K562 (cell line): ENCODE results near the gene GDF11. TPM values are rescaled to one million over a fixed set of nuclear protein-coding genes. Genes with fewer than 3 reads are reported as not detected.

Source experiments
- ATAC-seq: fragments of 200-7000 bp; cut with Tn5 transposase; 3 replicates; pipeline ENCODE4 v1.9.1; 2020; ENCODE audit warnings: moderate library complexity
- BruUV-seq: library from RNA; stranded (reverse); fragments of 400-500 nt; replicated peaks from 2 replicates; lab custom pipeline; 2021; lab: Mats Ljungman, UMichigan
- CTCF ChIA-PET: fragments of 300-600 bp; formaldehyde crosslinking; extraction: SDS; loops from one replicate; lab custom pipeline; 2021; ENCODE audit warnings: low intra/inter-chr PET ratio; lab: Yijun Ruan, JAX
- POLR2A ChIA-PET: fragments of 300-600, 350-650 bp; sonication (Branson Sonifier 250); formaldehyde crosslinking; extraction: SDS; loops from one replicate; lab custom pipeline; 2021; ENCODE audit warnings: antibody characterized with exemption, inconsistent platforms; lab: Yijun Ruan, JAX
- DNase-seq, 4 experiments: peaks; one replicate each; pipeline versions ENCODE4 v3.0.0 to v3.0.0-alpha.2; 2011 to 2018; ENCODE audit warnings: low spot score in 3 of 4, mixed read lengths in 3 of 4; ENCODE audit errors: extremely low read depth in 1 of 4
- FAIRE-seq: peaks from 2 replicates; lab custom pipeline; 2011; peaks lifted over from hg19 to GRCh38; lab: Jason Lieb, UNC
- H2AFZ ChIP-seq: 2 replicates; pipeline ENCODE4 v1.6.0; 2011; ENCODE audit warnings: low read depth, low read length, control low read depth, inconsistent platforms
- H3K27ac ChIP-seq: fragments of 200-600 bp; 3 replicates; pipeline ENCODE4 v1.8.0; 2011; ENCODE audit warnings: low read depth, mild to moderate bottlenecking, control low read depth, inconsistent platforms, low read length, moderate library complexity, mixed read lengths; ENCODE audit errors: extremely low read depth
- H3K27me3 ChIP-seq, 2 experiments: fragments of 300-600 bp in 1 of 2; 2 replicates in 1 of 2; 3 replicates in 1 of 2; pipeline versions ENCODE4 v1.6.0 to v1.8.0; 2011; ENCODE audit warnings: inconsistent platforms in 2 of 2, low read length in 2 of 2, mild to moderate bottlenecking in 1 of 2, mixed read lengths in 1 of 2, moderate library complexity in 1 of 2; ENCODE audit not compliant: control insufficient read depth in 2 of 2, insufficient read depth in 2 of 2
- H3K36me3 ChIP-seq: fragments of 300-600 bp; 3 replicates; pipeline ENCODE4 v1.8.0; 2011; ENCODE audit warnings: mild to moderate bottlenecking, low read length, inconsistent platforms; ENCODE audit not compliant: control insufficient read depth, insufficient read depth
- H3K4me1 ChIP-seq, 2 experiments: fragments of 200-600 bp in 1 of 2; replicated peaks in 1 of 2; 2 replicates in 1 of 2; 3 replicates in 1 of 2; pipeline versions ENCODE4 v1.5.1 to v1.8.0; 2011; ENCODE audit warnings: inconsistent platforms in 2 of 2, low read length in 2 of 2, mild to moderate bottlenecking in 1 of 2, mixed read lengths in 1 of 2, moderate library complexity in 1 of 2; ENCODE audit not compliant: control insufficient read depth in 2 of 2, insufficient read depth in 2 of 2
- H3K4me2 ChIP-seq: 2 replicates; pipeline ENCODE4 v1.6.1; 2011; ENCODE audit warnings: low read length, control low read depth, inconsistent platforms, mixed read lengths; ENCODE audit not compliant: insufficient read depth
- H3K4me3 ChIP-seq: fragments of 200-600 bp; sonication (generic), shearing (Covaris generic); 2 replicates; pipeline ENCODE4 v1.5.1; 2016; ENCODE audit warnings: control low read depth, inconsistent platforms
- H3K79me2 ChIP-seq: fragments of 200-600 bp; 3 replicates; pipeline ENCODE4 v1.8.0; 2011; ENCODE audit warnings: low read length, inconsistent platforms; ENCODE audit not compliant: control insufficient read depth, insufficient read depth
- H3K9ac ChIP-seq, 2 experiments: 2 replicates each; pipeline versions ENCODE4 v1.6.0 to v1.6.1; 2011; ENCODE audit warnings: low read depth in 2 of 2, low read length in 2 of 2, control low read depth in 1 of 2, inconsistent platforms in 1 of 2, mild to moderate bottlenecking in 1 of 2, mixed read lengths in 1 of 2; ENCODE audit not compliant: insufficient read depth in 1 of 2
- H3K9me1 ChIP-seq: one replicate; pipeline ENCODE4 v1.6.0; 2011; ENCODE audit warnings: inconsistent platforms, mild to moderate bottlenecking, low read length, moderate library complexity; ENCODE audit not compliant: control insufficient read depth, insufficient read depth
- H3K9me3 ChIP-seq: replicated peaks from 2 replicates; pipeline ENCODE4 v1.5.1; 2011; ENCODE audit warnings: low read depth, low read length, inconsistent platforms; ENCODE audit not compliant: control insufficient read depth, insufficient read depth
- H4K20me1 ChIP-seq: replicated peaks from 2 replicates; pipeline ENCODE4 v1.6.1; 2011; ENCODE audit warnings: low read length, inconsistent platforms, mixed read lengths; ENCODE audit not compliant: control insufficient read depth, insufficient read depth
- ASH1L ChIP-seq: fragments of 450-650 bp; IDR thresholded peaks from 2 replicates; pipeline ENCODE4 v1.6.1; 2018; ENCODE audit warnings: borderline replicate concordance, mild to moderate bottlenecking, low read depth; ENCODE audit not compliant: partially characterized antibody
- BCL6 ChIP-seq: fragments of 250-450 bp; sonication (Bioruptor Pico); IDR thresholded peaks from 2 replicates; pipeline ENCODE4 v1.4.0; 2020
- BRD4 ChIP-seq: fragments of 200-600 bp; sonication (generic); IDR thresholded peaks from 2 replicates; pipeline ENCODE4 v1.6.1; 2017; ENCODE audit warnings: inconsistent platforms
- IRF2 ChIP-seq: sonication (generic); formaldehyde crosslinking; IDR thresholded peaks from 2 replicates; pipeline ENCODE4 v1.8.1; 2022; ENCODE audit warnings: mild to moderate bottlenecking, missing genetic modification reagents
- KLF13 ChIP-seq: fragments of 450-650 bp; IDR thresholded peaks from 2 replicates; pipeline ENCODE4 v1.6.1; 2016; ENCODE audit warnings: missing genetic modification characterization, low read depth, mild to moderate bottlenecking, missing compliant biosample characterization, moderate library complexity, borderline replicate concordance
- MBD2 ChIP-seq: sonication (generic); IDR thresholded peaks from 2 replicates; pipeline ENCODE4 v1.6.1; 2016; ENCODE audit warnings: low read depth, borderline replicate concordance
- MYNN ChIP-seq, 2 experiments: sonication (generic); formaldehyde crosslinking in 1 of 2; IDR thresholded peaks; 2 replicates each; pipeline versions ENCODE4 v1.5.0 to v1.6.1; 2016 to 2020; ENCODE audit warnings: antibody characterized with exemption in 1 of 2, missing genetic modification reagents in 1 of 2
- NFE2L1 ChIP-seq: fragments of 450-650 bp; IDR thresholded peaks from 2 replicates; pipeline ENCODE4 v1.6.1; 2016; ENCODE audit warnings: missing genetic modification characterization, low read depth, mild to moderate bottlenecking, missing compliant biosample characterization, moderate library complexity, borderline replicate concordance
- RFX7 ChIP-seq: fragments of 250-450 bp; sonication (Bioruptor Pico); IDR thresholded peaks from 2 replicates; pipeline ENCODE4 v1.5.1; 2021; ENCODE audit warnings: mild to moderate bottlenecking
- SMC3 ChIP-seq: conservative IDR thresholded peaks from 2 replicates; pipeline ENCODE4 v1.6.1; 2011; ENCODE audit warnings: low read depth, low read length, improper control_type of control experiment; ENCODE audit not compliant: insufficient read depth
- ZKSCAN8 ChIP-seq: fragments of 200-800 bp; sonication (Bioruptor generic); IDR thresholded peaks from 2 replicates; pipeline ENCODE4 v1.6.1; 2016; ENCODE audit warnings: missing genetic modification characterization, missing compliant biosample characterization
- ZNF143 ChIP-seq: sonication (generic); formaldehyde crosslinking; IDR thresholded peaks from 2 replicates; pipeline ENCODE4 v1.9.0; 2022; ENCODE audit warnings: mild to moderate bottlenecking, missing genetic modification reagents
- ZNF584 ChIP-seq: fragments of 200-800 bp; sonication (Bioruptor generic); IDR thresholded peaks from 2 replicates; pipeline ENCODE4 v1.6.1; 2016; ENCODE audit warnings: low read depth, mild to moderate bottlenecking, missing genetic modification characterization, missing compliant biosample characterization
- WGBS: fragments of 100-300 bp; shearing (Covaris generic); methylation state at CpG from one replicate; pipeline ENCODE4 v1.1.6; 2016; ENCODE audit warnings: low coverage, mixed read lengths; ENCODE audit not compliant: insufficient coverage; ENCODE audit errors: missing lambda C conversion rate; 5-methylcytosine and 5-hydroxymethylcytosine counted together
- in situ Hi-C: fragments of 300-500 bp; cut with MboI; formaldehyde crosslinking; loops from 4 replicates; pipeline ENCODE4 v1.15.0; 2018; ENCODE audit warnings: inconsistent platforms, mixed read lengths
- intact Hi-C: fragments of 100-400 bp; cut with micrococcal nuclease; formaldehyde crosslinking; loops from 2 replicates; pipeline ENCODE4 v1.14.2; 2022
- polyA plus RNA-seq, 8 experiments: library from polyadenylated mRNA; depleted of rRNA in 4 of 8; stranded (reverse) in 5 of 8; unstranded in 3 of 8; fragments of >200 nt; fragmentation: Nextera tagmentation in 2 of 8; fragmentation: Illumina TruSeq in 1 of 8; extraction: Ambion mirVana in 2 of 8; extraction: Trizol in 1 of 8; gene quantifications; 2 replicates each; pipeline versions ENCODE4 v1.2.1 to v1.2.3, GENCODE V29; 2011 to 2014; ENCODE audit warnings: inconsistent platforms in 1 of 8, missing spikeins in 1 of 8
- total RNA-seq, 7 experiments: library from RNA; depleted of rRNA in 6 of 7; stranded (reverse); fragments of >200 nt in 6 of 7; fragmentation: Illumina TruSeq in 2 of 7; extraction: Trizol in 2 of 7; gene quantifications; 2 replicates each; pipeline versions ENCODE4 v1.2.1 to v1.2.3, GENCODE V29; 2011 to 2021; ENCODE audit warnings: low replicate concordance in 1 of 7
- TF ChIP-seq, protein P1 (sequence below): fragments of 250-450 bp; sonication (Bioruptor Pico); IDR thresholded peaks from 2 replicates; pipeline ENCODE4 v1.4.0; 2020; ENCODE audit warnings: mild to moderate bottlenecking

GDF11 gene
- total and polyA plus RNA-seq, 9 of the 15 experiments (the other 6 are each of a cell fraction or from before 2014, with no cell fraction given), result 1.4 to 15.7 (median 4.8) TPM

DNA sequence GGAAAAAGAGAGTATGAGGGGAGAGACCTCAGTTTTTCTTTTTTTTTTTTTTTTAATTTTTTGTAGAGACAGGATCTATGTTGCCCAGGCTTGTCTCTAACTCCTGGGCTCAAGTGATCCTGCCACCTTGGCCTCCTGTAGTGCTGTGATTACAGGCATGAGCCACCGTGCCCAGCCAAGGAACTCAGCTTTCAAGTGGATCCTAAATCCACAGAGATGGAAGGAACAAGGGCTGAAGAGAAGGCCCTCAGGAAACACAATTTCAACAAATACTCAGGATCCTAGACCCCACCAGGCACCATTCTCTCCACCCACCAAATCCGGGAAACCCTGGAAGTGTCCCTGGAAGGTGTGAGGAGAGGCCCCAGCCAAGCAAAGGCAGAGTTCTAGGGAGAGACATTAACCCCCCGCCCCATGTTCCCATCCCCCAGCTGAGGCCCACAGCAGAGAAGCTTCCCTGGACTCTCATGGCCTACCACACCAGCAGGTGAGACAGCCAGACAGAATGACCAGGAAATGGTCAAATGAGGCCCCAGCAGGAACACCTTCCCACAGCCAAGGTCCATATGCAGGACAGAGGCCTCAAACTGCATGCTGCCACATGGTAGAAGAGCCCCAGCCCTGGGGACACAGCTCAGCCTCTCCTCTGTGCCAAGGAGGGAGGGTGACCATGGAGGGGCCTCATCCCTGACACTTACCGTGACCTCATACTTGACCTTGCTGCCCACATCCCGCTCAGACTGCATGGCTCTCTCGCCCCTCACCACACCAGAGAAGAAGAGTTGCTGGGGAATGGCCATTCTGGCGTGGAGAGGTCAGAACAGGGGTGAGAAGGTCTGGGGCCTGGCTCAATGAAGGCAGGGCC is 49.4 kb upstream of the GDF11 start:
- ChIA-PET POLR2A (interaction anchor here (0.6 kb wide), 2 partner anchors 54 to 90 kb away, joined by 3 to 4 read pairs; no protein-coding TSS in a partner anchor), CTCF (no interaction called here)
- TF ChIP-seq ZKSCAN8 (no peak), NFE2L1 (tag) (no peak), ASH1L (no peak)
- FAIRE-seq (no peak), ATAC-seq (no peak), DNase-seq (no peak)
- no peaks in the 10 kb centered on the region; the same call in 1 of the 2 replicates for H4K20me1 ChIP-seq
- H3K4me2 ChIP-seq, result no peak overlapping the region
- H3K9me1 ChIP-seq, result no peaks in the 10 kb centered on the region
- no peaks in the 10 kb centered on the region for H3K36me3 ChIP-seq
- H3K9me3 ChIP-seq, result no peaks in the 10 kb centered on the region
- intact Hi-C loops, result no loop called here
- peaks cover 23 to 47% of the 10 kb centered on the region in 2 experiments; a peak in 4 of 5 replicates for H3K27me3 ChIP-seq
- H3K4me3 ChIP-seq, result no peak overlapping the region
- H3K79me2 ChIP-seq, result no peaks in the 10 kb centered on the region
- H3K27ac ChIP-seq, result no peak overlapping the region
- BruUV-seq, result no TSS peak
- in situ Hi-C loops, result no loop called here
- WGBS, result 20% methylated on average over 6 of the region's 7 CpGs
- peaks cover 0 to 10% of the 10 kb centered on the region in 2 experiments; a peak in 1 of 5 replicates for H3K4me1 ChIP-seq
- H3K9ac ChIP-seq, result no peak overlapping the region; a peak in 1 of 4 replicates
- no peak overlapping the region for H2AFZ ChIP-seq

DNA sequence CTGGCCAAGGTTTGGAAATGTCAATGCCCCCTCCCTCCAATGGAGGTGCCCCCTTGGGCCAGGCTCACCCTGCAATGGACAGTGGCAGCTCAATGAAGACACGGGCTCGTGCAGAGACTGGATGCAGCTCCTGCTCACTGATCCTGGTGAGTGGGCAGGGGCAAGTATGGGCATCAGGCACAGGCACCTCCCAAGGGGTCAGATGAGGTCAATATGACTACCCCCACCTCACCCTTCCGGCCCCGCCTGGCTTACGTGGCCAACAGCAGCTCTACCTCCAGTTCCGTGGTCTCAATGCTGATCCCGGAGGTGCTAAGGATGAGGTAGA is 48.8 kb upstream of the GDF11 start:
- H3K9me1 ChIP-seq, result no peaks in the 10 kb centered on the region
- FAIRE-seq (no peak), DNase-seq (no peak), ATAC-seq (no peak)
- POLR2A ChIA-PET, result interaction anchor here (0.6 to 1.0 kb wide), 2 partner anchors 22 to 89 kb away, joined by 3 read pairs; no protein-coding TSS in a partner anchor
- no peaks in the 10 kb centered on the region for H3K36me3 ChIP-seq
- no TSS peak for BruUV-seq
- H3K27ac ChIP-seq, result no peak overlapping the region
- H3K4me3 ChIP-seq, result no peak overlapping the region
- no peak overlapping the region for H2AFZ ChIP-seq
- H3K4me1 ChIP-seq, result peaks cover 0 to 11% of the 10 kb centered on the region in 2 experiments; a peak in 1 of 5 replicates
- no peak overlapping the region for H3K9ac ChIP-seq
- peaks cover 21 to 51% of the 10 kb centered on the region in 2 experiments; a peak in 4 of 5 replicates for H3K27me3 ChIP-seq
- in situ Hi-C loops (no loop called here), intact Hi-C loops (no loop called here)
- CTCF ChIA-PET, result no interaction called here
- no peak overlapping the region for H3K4me2 ChIP-seq
- H3K79me2 ChIP-seq, result no peaks in the 10 kb centered on the region
- H3K9me3 ChIP-seq, result no peaks in the 10 kb centered on the region
- no peaks in the 10 kb centered on the region; the same call in 1 of the 2 replicates for H4K20me1 ChIP-seq
- 44% methylated on average over 7 of the region's 7 CpGs for WGBS
- TF ChIP-seq KLF13 (tag) (no peak), RFX7 (CRISPR knock-in tag) (no peak), BRD4 (no peak), BCL6 (CRISPR knock-in tag) (no peak), IRF2 (CRISPR knock-in tag) (no peak), ZNF584 (CRISPR knock-in tag) (no peak), ZNF143 (CRISPR knock-in tag) (no peak), MBD2 (no peak), MYNN (IDR thresholded peaks at IDR 0.05) (no peak), MYNN (CRISPR knock-in tag; IDR thresholded peaks at IDR 0.05) (no peak), SMC3 (no peak)
- TF ChIP-seq, protein P1, sequence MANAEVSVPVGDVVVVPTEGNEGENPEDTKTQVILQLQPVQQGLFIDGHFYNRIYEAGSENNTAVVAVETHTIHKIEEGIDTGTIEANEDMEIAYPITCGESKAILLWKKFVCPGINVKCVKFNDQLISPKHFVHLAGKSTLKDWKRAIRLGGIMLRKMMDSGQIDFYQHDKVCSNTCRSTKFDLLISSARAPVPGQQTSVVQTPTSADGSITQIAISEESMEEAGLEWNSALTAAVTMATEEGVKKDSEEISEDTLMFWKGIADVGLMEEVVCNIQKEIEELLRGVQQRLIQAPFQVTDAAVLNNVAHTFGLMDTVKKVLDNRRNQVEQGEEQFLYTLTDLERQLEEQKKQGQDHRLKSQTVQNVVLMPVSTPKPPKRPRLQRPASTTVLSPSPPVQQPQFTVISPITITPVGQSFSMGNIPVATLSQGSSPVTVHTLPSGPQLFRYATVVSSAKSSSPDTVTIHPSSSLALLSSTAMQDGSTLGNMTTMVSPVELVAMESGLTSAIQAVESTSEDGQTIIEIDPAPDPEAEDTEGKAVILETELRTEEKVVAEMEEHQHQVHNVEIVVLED (CRISPR knock-in tag), result no peak
